ENCODE data around the gene HBE1. TPM values are rescaled to one million over a fixed set of nuclear protein-coding genes. Genes with fewer than 3 reads are reported as not detected.

HBE1 gene
- total and polyA plus RNA-seq, 2 of the 4 experiments (the other 2 are of a cell fraction), result 3.2 to 12.7 TPM

DNA sequence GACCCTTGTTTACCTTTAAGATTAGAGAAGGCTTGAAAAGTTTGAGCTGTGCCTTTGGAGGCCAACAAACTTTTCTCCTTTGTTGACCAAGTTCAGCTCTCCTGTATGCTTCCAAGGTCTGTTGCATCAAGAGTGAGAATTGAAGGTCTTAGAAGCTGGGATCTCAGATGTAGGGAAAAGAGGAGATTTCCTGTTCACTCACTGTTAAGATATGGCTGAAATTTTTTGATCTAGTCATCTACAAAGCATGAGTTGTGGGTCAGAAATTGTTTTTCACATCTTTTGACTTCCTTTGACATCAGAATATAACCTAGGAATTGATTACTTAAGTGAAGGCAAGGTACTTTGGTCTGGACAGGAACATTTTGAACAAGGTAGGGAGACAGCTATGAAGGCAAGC is 20.0 kb upstream of the HBE1 start (continued):
- TF ChIP-seq MAZ (IDR thresholded peaks at IDR 0.05; ENCODE audit: borderline replicate concordance, low read depth, low read length) (no peak), RCOR1 (IDR thresholded peaks at IDR 0.05; ENCODE audit: insufficient replicate concordance, low read length) (no peak), CHD1 (IDR thresholded peaks at IDR 0.05; ENCODE audit: low read depth, low read length) (no peak), SMC3 (IDR thresholded peaks at IDR 0.05; ENCODE audit: low read depth, low read length) (no peak)

DNA sequence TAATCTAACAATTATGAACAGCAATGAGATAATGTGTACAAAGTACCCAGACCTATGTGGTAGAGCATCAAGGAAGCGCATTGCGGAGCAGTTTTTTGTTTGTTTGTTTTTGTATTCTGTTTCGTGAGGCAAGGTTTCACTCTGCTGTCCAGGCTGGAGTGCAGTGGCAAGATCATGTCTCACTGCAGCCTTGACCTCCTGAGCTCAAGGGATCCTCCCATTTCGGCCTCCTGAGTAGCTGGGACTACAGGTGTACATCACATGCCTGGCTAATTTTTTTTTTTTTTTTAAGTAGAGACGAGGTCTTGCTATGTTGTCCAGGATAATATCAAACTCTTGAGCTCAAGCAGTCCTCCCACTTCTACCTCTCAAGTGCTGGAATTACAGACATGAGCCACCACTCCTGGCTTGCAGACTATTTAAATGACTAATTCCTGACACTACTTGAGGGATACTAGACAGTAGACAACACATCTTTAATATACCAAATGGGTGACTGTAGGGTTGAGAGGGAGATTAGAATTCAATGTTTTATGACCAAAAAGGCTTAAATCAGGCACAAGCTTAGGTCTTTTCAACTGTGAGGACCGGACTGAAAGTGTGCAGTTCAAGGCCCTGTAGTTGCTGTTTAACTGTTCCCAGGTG is 19.3 kb upstream of the HBE1 start:
- no peak overlapping the region; the same call in 1 of the 2 replicates for H3K4me2 ChIP-seq (ENCODE audit: low read depth, low read length)
- H4K8ac ChIP-seq (ENCODE audit: low read depth in 2 of 2, low read length in 2 of 2), result peak overlapping the region; percentile 83 to 88
- TSS peak; percentile 51 for BruUV-seq (replicated peaks)
- peak overlapping the region; percentile 34 for H2AK9ac ChIP-seq (replicated peaks; ENCODE audit: low read depth, low read length, poor library complexity)
- no peak overlapping the region for H3K9ac ChIP-seq (ENCODE audit: low read depth, low read length)
- 88% methylated on average over 2 of the region's 6 CpGs; no CpG with 5 or more reads in 1 of the 2 experiments for WGBS, 2 experiments (ENCODE audit: extremely low coverage in 2 of 2, insufficient read length in 1 of 2)
- H3K79me1 ChIP-seq (ENCODE audit: low read depth in 1 of 2, low read length in 2 of 2), result no peaks in the 10 kb centered on the region
- POLR2A ChIA-PET (ENCODE audit: unreplicated experiment), result interaction anchor here (0.6 to 1.7 kb wide), 2 partner anchors 75 to 78 kb away, joined by 3 to 6 read pairs; no protein-coding TSS in a partner anchor
- H3K23ac ChIP-seq (ENCODE audit: low read depth, low read length), result peak overlapping the region; percentile 87
- peak overlapping the region; percentile 97 for H3K4ac ChIP-seq (ENCODE audit: low read depth, low read length)
- peak overlapping the region; percentile 96; the same call in 2 of the 3 replicates for H2BK15ac ChIP-seq (ENCODE audit: low read depth, low read length)
- H3K18ac ChIP-seq (ENCODE audit: low read depth, low read length), result peak overlapping the region; percentile 99
- ATAC-seq (ENCODE audit: low read depth) (no peak), DNase-seq (peak; percentile 44)
- intact Hi-C loops (cut with micrococcal nuclease) (loop anchor here (2.0 kb wide), 1 partner anchor 162 kb away; no protein-coding TSS in a partner anchor), in situ Hi-C loops (cut with MboI; ENCODE audit: low sequenced_read_pairs) (loop anchor here (10.0 kb wide), 1 partner anchor 76 kb away; no protein-coding TSS in a partner anchor), dilution Hi-C loops (cut with HindIII; ENCODE audit: low sequenced_read_pairs, unreplicated experiment) (no loop called here)
- no peaks in the 10 kb centered on the region for H3K27me3 ChIP-seq (ENCODE audit: control insufficient read depth, insufficient read depth, low read length)
- peak overlapping the region; percentile 99 for H2BK5ac ChIP-seq (ENCODE audit: low read depth, low read length, poor library complexity, severe bottlenecking)
- no peaks in the 10 kb centered on the region for H4K20me1 ChIP-seq (ENCODE audit: insufficient read depth, low read length)
- H3K4me3 ChIP-seq (ENCODE audit: insufficient read depth, low read depth, low read length), result no peak overlapping the region
- H2AK5ac ChIP-seq (ENCODE audit: low read depth, low read length), result peak overlapping the region; percentile 93
- no peaks in the 10 kb centered on the region for H3K36me3 ChIP-seq (ENCODE audit: control insufficient read depth, insufficient read depth, low read length)
- H3K4me1 ChIP-seq (ENCODE audit: control insufficient read depth, insufficient read depth, low read length), result peaks cover 11% of the 10 kb centered on the region; the same call in 1 of the 2 replicates
- H2AFZ ChIP-seq (replicated peaks; ENCODE audit: low read length, poor library complexity), result no peak overlapping the region
- peak overlapping the region; percentile 89 for H3K56ac ChIP-seq (ENCODE audit: extremely low read depth, insufficient read depth, low read length)
- CTCF ChIA-PET, result interaction anchor here (1.0 to 2.1 kb wide), 2 partner anchors 84 to 91 kb away, joined by 4 read pairs; no protein-coding TSS in a partner anchor
- peak overlapping the region; percentile 97 for H2BK120ac ChIP-seq (ENCODE audit: low read depth, low read length)
- H4K5ac ChIP-seq (ENCODE audit: low read depth, low read length), result peak overlapping the region; percentile 99
- peak overlapping the region; percentile 88 for H3K14ac ChIP-seq (replicated peaks; ENCODE audit: low read depth, low read length)
- no peaks in the 10 kb centered on the region; the same call in 1 of the 2 replicates for H3K9me1 ChIP-seq (ENCODE audit: insufficient read depth, low read length)
- peak overlapping the region; percentile 97 for H4K91ac ChIP-seq (ENCODE audit: insufficient read depth, low read depth, low read length)
- TF ChIP-seq FOS (IDR thresholded peaks at IDR 0.05; ENCODE audit: low read depth, low read length), result 0 out of 2 replicates have a peak, but pooled peaks have one; percentile 26
- TF ChIP-seq NFE2L2 (IDR thresholded peaks at IDR 0.05; ENCODE audit: low read depth, low read length), result no peak
- TF ChIP-seq RFX5 (IDR thresholded peaks at IDR 0.05; ENCODE audit: low read depth, low read length), result no peak
- TF ChIP-seq, protein P1, sequence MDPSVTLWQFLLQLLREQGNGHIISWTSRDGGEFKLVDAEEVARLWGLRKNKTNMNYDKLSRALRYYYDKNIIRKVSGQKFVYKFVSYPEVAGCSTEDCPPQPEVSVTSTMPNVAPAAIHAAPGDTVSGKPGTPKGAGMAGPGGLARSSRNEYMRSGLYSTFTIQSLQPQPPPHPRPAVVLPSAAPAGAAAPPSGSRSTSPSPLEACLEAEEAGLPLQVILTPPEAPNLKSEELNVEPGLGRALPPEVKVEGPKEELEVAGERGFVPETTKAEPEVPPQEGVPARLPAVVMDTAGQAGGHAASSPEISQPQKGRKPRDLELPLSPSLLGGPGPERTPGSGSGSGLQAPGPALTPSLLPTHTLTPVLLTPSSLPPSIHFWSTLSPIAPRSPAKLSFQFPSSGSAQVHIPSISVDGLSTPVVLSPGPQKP (IDR thresholded peaks at IDR 0.05; ENCODE audit: borderline replicate concordance, low read depth, low read length), result no peak
- H2BK20ac ChIP-seq (ENCODE audit: low read depth, low read length), result peak overlapping the region; percentile 98
- H3K27ac ChIP-seq (ENCODE audit: insufficient read depth, low read length), result peak overlapping the region; percentile 77
- H3K9me3 ChIP-seq (ENCODE audit: control insufficient read depth, insufficient read depth, low read length), result no peaks in the 10 kb centered on the region
